ENCODE results near the gene PHYH. TPM values are rescaled to one million over a fixed set of nuclear protein-coding genes. Genes with fewer than 3 reads are reported as not detected.

PHYH gene
- total RNA-seq, 1 donor from 2014 or later, result 8.3 TPM

DNA sequence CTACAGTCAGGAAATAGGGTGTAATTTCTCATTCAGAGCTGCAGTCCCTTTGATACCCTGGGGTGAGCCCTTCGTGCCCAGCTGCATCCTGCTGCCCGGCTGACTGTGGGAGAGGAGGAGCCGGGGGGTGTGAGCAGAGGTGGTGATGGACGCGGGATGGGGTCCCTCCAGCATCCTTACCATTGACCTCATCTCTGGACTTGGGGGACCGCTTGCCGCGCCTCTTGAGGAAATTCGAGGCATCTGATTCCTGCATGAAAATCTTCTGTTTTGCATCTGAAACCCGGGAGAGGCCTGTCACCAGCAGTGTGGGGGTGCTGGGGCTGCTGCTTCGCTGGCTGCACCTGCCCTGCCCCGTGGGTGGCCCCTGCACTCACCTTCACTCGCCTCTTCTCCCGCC lies 66.5 kb downstream of the PHYH start:
- no peak for TF ChIP-seq EZH2 (IDR thresholded peaks at IDR 0.05; ENCODE audit: insufficient read depth, low read length)
- TF ChIP-seq, protein P1, sequence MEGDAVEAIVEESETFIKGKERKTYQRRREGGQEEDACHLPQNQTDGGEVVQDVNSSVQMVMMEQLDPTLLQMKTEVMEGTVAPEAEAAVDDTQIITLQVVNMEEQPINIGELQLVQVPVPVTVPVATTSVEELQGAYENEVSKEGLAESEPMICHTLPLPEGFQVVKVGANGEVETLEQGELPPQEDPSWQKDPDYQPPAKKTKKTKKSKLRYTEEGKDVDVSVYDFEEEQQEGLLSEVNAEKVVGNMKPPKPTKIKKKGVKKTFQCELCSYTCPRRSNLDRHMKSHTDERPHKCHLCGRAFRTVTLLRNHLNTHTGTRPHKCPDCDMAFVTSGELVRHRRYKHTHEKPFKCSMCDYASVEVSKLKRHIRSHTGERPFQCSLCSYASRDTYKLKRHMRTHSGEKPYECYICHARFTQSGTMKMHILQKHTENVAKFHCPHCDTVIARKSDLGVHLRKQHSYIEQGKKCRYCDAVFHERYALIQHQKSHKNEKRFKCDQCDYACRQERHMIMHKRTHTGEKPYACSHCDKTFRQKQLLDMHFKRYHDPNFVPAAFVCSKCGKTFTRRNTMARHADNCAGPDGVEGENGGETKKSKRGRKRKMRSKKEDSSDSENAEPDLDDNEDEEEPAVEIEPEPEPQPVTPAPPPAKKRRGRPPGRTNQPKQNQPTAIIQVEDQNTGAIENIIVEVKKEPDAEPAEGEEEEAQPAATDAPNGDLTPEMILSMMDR (IDR thresholded peaks at IDR 0.05; ENCODE audit: insufficient read depth, low read depth, low read length), result no peak
- H3K27ac Mint-ChIP-seq (ENCODE audit: unreplicated experiment), result no peak overlapping the region
- no peak overlapping the region for H3K4me3 ChIP-seq (ENCODE audit: insufficient read depth, low read depth, low read length)
- no peak overlapping the region for H2AFZ ChIP-seq (ENCODE audit: low read depth, low read length)
- H3K9me3 ChIP-seq (ENCODE audit: insufficient read depth, low read depth, low read length), result no peaks in the 10 kb centered on the region
- H3K9me3 Mint-ChIP-seq (ENCODE audit: unreplicated experiment), result no peaks in the 10 kb centered on the region
- no peaks in the 10 kb centered on the region for H3K36me3 ChIP-seq (ENCODE audit: insufficient read depth, low read length)
- no peak for DNase-seq (ENCODE audit: low read depth)
- H4K20me1 ChIP-seq (ENCODE audit: insufficient read depth, low read length), result no peaks in the 10 kb centered on the region
- H3K79me2 ChIP-seq (ENCODE audit: insufficient read depth, low read length), result no peaks in the 10 kb centered on the region
- no peak overlapping the region for H3K27ac ChIP-seq (ENCODE audit: low read depth, low read length)
- no peak overlapping the region for H3K4me3 Mint-ChIP-seq (ENCODE audit: unreplicated experiment)
- H3K9ac ChIP-seq (ENCODE audit: low read length), result no peak overlapping the region
- peaks cover 7% of the 10 kb centered on the region for H3K27me3 ChIP-seq (ENCODE audit: insufficient read depth, low read length)
- no peaks in the 10 kb centered on the region for H3K36me3 Mint-ChIP-seq (ENCODE audit: low read depth, unreplicated experiment)
- no peak overlapping the region for H3K4me2 ChIP-seq (ENCODE audit: low read length)
- H3K4me1 ChIP-seq (ENCODE audit: insufficient read depth, low read length), result no peaks in the 10 kb centered on the region
- peaks cover 25% of the 10 kb centered on the region for H3K27me3 Mint-ChIP-seq (ENCODE audit: low read depth, unreplicated experiment)
- FAIRE-seq, result no peak
- peaks cover 6% of the 10 kb centered on the region for H3K4me1 Mint-ChIP-seq (ENCODE audit: low read depth, unreplicated experiment)

DNA sequence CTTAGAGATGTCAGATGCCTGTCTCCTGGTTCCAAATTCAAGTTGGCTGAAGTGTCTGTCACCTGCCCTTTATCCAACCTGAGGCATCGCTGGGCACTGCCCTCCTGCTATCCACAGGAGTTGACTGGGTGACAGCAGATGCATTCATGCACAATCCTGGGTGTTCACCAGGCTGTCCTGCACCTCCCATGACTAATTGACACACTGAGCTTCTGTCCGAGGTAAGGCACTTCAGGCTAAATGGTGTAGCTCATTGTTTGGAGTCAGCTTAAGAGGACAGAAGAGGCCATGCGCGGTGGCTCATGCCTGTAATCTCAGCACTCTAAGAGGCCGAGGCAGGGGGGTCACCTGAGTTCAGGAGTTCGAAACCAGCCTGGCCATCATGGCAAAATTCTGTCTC lies 68.1 kb downstream of the PHYH start:
- Histone ChIP-seq H3K4me3 (ENCODE audit: insufficient read depth, low read depth, low read length) (no peak overlapping the region), H3K4me2 (ENCODE audit: low read length) (no peak overlapping the region), H3K79me2 (ENCODE audit: insufficient read depth, low read length) (no peaks in the 10 kb centered on the region), H3K36me3 (ENCODE audit: insufficient read depth, low read length) (no peaks in the 10 kb centered on the region), H3K9ac (ENCODE audit: low read length) (no peak overlapping the region), H3K27me3 (ENCODE audit: insufficient read depth, low read length) (peaks cover 7% of the 10 kb centered on the region), H3K27ac (ENCODE audit: low read depth, low read length) (no peak overlapping the region), H2AFZ (ENCODE audit: low read depth, low read length) (no peak overlapping the region), H3K9me3 (ENCODE audit: insufficient read depth, low read depth, low read length) (no peaks in the 10 kb centered on the region), H3K4me1 (ENCODE audit: insufficient read depth, low read length) (no peaks in the 10 kb centered on the region), H4K20me1 (ENCODE audit: insufficient read depth, low read length) (no peaks in the 10 kb centered on the region)
- Mint-ChIP-seq H3K27ac (ENCODE audit: unreplicated experiment) (no peak overlapping the region), H3K27me3 (ENCODE audit: low read depth, unreplicated experiment) (peaks cover 26% of the 10 kb centered on the region), H3K4me3 (ENCODE audit: unreplicated experiment) (no peak overlapping the region), H3K4me1 (ENCODE audit: low read depth, unreplicated experiment) (peaks cover 6% of the 10 kb centered on the region), H3K9me3 (ENCODE audit: unreplicated experiment) (no peaks in the 10 kb centered on the region), H3K36me3 (ENCODE audit: low read depth, unreplicated experiment) (no peaks in the 10 kb centered on the region)
- DNase-seq (ENCODE audit: low read depth), result no peak
- TF ChIP-seq, protein P1 (IDR thresholded peaks at IDR 0.05; ENCODE audit: insufficient read depth, low read depth, low read length), result no peak
- TF ChIP-seq EZH2 (IDR thresholded peaks at IDR 0.05; ENCODE audit: insufficient read depth, low read length), result no peak
- FAIRE-seq, result no peak

DNA sequence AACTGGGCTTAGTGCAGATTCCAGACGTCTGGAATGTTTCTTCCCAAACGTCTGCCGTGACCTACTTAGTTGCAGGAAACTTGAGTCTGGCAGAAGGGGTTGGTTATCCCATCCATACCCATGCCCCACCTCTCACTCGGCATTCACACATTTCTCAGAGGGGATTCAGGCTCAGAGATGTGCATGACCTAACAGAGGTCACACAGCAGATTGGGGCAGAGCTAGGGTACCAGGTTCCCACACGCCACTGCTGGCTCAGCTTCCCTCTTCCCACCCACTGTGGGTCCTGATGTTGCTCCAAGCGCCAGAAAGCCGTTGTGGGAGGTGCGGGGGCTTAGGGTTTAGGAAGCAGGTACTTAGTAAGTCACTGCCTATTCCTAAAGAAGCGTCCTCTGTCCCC lies 68.7 kb downstream of the PHYH start:
- Histone ChIP-seq H3K79me2 (ENCODE audit: insufficient read depth, low read length) (no peaks in the 10 kb centered on the region), H4K20me1 (ENCODE audit: insufficient read depth, low read length) (no peaks in the 10 kb centered on the region), H2AFZ (ENCODE audit: low read depth, low read length) (no peak overlapping the region), H3K9me3 (ENCODE audit: insufficient read depth, low read depth, low read length) (no peaks in the 10 kb centered on the region), H3K36me3 (ENCODE audit: insufficient read depth, low read length) (no peaks in the 10 kb centered on the region), H3K9ac (ENCODE audit: low read length) (no peak overlapping the region), H3K27ac (ENCODE audit: low read depth, low read length) (no peak overlapping the region), H3K4me3 (ENCODE audit: insufficient read depth, low read depth, low read length) (no peak overlapping the region), H3K4me1 (ENCODE audit: insufficient read depth, low read length) (no peaks in the 10 kb centered on the region), H3K27me3 (ENCODE audit: insufficient read depth, low read length) (peaks cover 7% of the 10 kb centered on the region), H3K4me2 (ENCODE audit: low read length) (no peak overlapping the region)
- no peaks in the 10 kb centered on the region for H3K9me3 Mint-ChIP-seq (ENCODE audit: unreplicated experiment)
- no peaks in the 10 kb centered on the region for H3K36me3 Mint-ChIP-seq (ENCODE audit: low read depth, unreplicated experiment)
- no peak overlapping the region for H3K4me3 Mint-ChIP-seq (ENCODE audit: unreplicated experiment)
- TF ChIP-seq EZH2 (IDR thresholded peaks at IDR 0.05; ENCODE audit: insufficient read depth, low read length), result no peak
- TF ChIP-seq, protein P1 (IDR thresholded peaks at IDR 0.05; ENCODE audit: insufficient read depth, low read depth, low read length), result no peak
- FAIRE-seq, result no peak
- H3K27ac Mint-ChIP-seq (ENCODE audit: unreplicated experiment), result no peak overlapping the region
- H3K4me1 Mint-ChIP-seq (ENCODE audit: low read depth, unreplicated experiment), result peaks cover 6% of the 10 kb centered on the region
- H3K27me3 Mint-ChIP-seq (ENCODE audit: low read depth, unreplicated experiment), result peaks cover 28% of the 10 kb centered on the region
- no peak for DNase-seq (ENCODE audit: low read depth)

Other genes starting within 250 kb of the PHYH start
- 161 and 164 TPM in 2 replicates for gene OPTN, start 199.9 kb downstream of the PHYH start, total RNA-seq
- gene MCM10, start 138.5 kb downstream of the PHYH start, total RNA-seq, result 1.5 and 1.9 TPM in 2 replicates
- gene UCMA, start 65.7 kb downstream of the PHYH start, total RNA-seq, result not detected in 2 replicates
- gene SEPHS1, start 48.2 kb upstream of the PHYH start, total RNA-seq, result 48.0 and 57.0 TPM in 2 replicates
- 15.9 and 21.1 TPM in 2 replicates for gene BEND7, start 228.9 kb upstream of the PHYH start, total RNA-seq

Data from astrocyte (in vitro differentiated cells and primary cell).